GM19035 (cell line): ENCODE measurements around the gene ABCC10.
"Not testable (repeated sequence)": the region's sequence is repeated elsewhere in the genome, so short reads cannot be mapped to it uniquely, and the experiment has no call there.

Experiments
- ATAC-seq: cut with Tn5 transposase; IDR thresholded peaks from one replicate; pipeline ENCODE4 v1.9.1; 2021; ENCODE audit not compliant: unreplicated experiment

ABCC10 gene, protein sequence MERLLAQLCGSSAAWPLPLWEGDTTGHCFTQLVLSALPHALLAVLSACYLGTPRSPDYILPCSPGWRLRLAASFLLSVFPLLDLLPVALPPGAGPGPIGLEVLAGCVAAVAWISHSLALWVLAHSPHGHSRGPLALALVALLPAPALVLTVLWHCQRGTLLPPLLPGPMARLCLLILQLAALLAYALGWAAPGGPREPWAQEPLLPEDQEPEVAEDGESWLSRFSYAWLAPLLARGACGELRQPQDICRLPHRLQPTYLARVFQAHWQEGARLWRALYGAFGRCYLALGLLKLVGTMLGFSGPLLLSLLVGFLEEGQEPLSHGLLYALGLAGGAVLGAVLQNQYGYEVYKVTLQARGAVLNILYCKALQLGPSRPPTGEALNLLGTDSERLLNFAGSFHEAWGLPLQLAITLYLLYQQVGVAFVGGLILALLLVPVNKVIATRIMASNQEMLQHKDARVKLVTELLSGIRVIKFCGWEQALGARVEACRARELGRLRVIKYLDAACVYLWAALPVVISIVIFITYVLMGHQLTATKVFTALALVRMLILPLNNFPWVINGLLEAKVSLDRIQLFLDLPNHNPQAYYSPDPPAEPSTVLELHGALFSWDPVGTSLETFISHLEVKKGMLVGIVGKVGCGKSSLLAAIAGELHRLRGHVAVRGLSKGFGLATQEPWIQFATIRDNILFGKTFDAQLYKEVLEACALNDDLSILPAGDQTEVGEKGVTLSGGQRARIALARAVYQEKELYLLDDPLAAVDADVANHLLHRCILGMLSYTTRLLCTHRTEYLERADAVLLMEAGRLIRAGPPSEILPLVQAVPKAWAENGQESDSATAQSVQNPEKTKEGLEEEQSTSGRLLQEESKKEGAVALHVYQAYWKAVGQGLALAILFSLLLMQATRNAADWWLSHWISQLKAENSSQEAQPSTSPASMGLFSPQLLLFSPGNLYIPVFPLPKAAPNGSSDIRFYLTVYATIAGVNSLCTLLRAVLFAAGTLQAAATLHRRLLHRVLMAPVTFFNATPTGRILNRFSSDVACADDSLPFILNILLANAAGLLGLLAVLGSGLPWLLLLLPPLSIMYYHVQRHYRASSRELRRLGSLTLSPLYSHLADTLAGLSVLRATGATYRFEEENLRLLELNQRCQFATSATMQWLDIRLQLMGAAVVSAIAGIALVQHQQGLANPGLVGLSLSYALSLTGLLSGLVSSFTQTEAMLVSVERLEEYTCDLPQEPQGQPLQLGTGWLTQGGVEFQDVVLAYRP (N-terminal part only)

DNA sequence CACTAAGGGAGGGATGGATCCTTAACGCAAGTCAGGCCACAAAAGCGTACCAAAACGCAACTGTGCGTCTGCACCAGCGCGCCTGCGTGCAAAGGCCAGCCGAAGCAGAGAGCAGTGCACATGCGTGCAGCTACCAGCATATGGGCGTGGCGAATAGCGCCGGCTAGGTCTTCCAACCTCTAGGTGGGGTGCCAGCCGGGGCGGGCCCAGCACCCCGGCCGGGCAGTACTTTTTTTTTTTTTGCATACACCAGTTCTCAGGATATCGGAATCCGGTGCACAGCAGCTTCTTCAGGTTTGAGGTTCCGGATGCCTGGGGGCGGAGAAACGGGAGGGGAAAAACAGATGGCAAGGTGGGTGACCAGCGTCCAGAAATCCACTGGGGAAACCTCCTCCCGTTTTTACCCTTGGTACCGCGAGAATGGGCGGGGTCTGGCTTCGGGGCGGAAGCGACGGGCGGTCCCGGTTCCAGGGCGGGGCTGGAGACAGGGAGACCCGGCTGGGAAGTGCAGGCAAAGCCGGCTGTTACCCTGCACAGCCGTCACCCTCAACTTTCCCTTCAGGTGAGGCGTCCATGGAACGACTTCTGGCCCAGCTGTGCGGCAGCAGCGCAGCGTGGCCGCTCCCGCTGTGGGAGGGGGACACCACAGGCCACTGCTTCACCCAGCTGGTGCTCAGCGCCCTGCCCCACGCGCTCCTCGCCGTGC is at the start of gene ABCC10:
ABCC10 (plus strand) TSS at position 136 of the 706 bp plus-strand sequence; CDS start at position 574, 438 bp downstream.
- peak; percentile 92 for ATAC-seq

DNA sequence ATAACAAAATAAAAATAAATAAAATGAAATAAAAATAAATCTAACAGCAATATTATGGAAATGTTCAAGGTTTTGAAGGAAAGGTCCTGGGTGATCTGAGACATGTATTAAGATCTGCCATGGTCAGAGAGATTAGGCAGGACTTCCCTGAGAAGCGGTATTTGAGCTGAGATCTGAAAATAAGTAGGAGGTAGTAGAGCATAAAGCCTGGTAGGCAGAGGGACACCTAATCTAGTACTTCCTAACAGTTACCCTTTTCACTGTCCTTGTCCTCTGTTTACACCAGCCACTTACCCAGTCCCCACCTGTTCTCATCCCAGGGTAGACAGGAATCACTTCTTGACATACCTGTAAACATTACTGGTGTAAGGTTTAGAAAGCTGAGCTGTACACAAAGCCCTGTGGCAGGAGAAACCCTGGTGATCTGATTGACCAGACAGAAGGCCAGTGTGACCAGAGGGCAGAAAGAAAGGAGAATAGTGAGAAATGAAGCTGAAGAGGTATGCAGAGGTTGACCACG is 49.6 kb upstream of the ABCC10 start:
- ATAC-seq = no peak

DNA sequence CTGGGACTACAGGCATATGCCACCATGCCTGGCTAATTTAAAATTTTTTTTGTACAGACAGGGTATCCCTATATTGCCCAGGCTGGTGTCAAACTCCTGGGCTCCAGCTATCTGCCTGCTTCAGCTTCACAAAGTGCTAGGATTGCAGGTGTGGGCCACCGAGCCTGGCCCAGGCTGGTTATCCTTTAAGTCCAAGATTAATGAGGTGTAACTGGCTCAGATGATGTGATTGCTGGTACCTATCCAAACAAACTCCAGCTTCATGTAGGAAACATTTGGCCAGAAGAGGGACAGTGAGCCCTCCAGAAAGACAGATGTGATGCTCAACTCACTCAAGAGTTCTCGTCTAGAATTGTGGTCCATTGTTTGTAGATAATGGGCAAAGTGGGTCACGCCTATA is 48.7 kb upstream of the ABCC10 start:
- ATAC-seq = no peak

DNA sequence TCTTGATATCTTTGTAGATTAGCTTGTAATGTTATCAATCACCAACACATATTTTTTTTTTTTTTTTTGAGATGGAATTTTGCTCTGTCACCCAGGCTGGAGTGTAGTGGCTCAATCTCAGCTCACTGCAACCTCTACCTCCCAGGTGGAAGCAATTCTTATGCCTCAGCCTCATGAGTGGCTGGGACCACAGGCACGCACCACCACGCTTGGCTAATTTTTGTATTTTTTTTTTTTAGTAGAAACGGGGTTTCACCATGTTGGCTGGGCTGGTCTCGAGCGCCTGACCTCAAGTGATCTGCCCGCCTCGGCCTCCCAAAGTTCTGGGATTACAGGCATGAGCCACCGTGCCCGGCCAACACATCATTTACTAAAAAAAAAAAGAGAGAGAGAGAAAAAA is 46.5 kb upstream of the ABCC10 start:
- ATAC-seq = not testable (repeated sequence)

DNA sequence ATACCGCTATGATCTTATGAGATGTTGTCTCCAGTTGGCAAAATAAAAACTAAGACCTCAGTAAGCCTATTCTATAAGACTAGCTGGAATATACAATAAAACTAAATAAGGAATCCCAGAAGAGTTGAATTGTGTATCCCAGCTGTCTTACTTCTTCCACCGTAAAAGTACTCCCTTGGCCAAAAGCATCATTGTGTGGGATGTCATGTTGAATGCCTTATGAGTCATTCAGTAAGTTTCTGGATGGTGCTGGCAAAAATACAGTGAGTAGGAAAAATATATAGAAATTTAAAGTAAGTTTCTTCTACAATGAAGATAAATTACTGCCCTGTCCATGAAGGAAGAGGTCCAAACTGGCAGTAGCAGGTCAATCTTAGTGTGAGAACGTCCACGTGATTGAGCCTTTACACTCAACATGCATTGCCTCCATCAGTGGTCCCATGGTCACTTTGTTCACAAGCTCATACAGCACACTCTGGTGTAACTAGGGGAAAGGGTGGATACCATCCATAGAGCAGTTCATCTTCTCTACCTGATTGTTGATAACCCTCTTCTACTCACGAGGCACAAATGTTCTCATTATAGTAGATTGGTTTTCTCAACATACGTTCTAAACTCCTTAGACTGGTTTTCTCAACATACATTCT is 44.2 kb upstream of the ABCC10 start:
- no peak for ATAC-seq

DNA sequence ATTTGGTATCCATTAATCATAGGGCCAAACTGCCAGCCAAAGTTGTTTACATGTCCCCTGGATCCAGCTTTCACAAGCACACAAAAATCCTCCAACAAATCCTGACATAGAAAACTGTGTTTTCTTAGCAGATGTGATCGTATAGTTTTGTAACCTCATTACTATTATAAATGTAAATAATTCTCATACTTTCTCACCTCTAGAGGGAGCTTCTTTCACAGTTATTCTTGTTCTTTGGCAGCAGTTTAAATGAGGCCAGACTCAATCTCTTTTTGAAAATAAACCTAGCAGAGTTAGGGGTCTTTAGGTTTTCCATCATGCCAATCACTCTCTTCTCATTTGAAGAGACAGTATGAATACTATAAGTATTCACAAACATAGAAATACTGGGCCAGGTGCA is 40.8 kb upstream of the ABCC10 start:
- no peak for ATAC-seq

DNA sequence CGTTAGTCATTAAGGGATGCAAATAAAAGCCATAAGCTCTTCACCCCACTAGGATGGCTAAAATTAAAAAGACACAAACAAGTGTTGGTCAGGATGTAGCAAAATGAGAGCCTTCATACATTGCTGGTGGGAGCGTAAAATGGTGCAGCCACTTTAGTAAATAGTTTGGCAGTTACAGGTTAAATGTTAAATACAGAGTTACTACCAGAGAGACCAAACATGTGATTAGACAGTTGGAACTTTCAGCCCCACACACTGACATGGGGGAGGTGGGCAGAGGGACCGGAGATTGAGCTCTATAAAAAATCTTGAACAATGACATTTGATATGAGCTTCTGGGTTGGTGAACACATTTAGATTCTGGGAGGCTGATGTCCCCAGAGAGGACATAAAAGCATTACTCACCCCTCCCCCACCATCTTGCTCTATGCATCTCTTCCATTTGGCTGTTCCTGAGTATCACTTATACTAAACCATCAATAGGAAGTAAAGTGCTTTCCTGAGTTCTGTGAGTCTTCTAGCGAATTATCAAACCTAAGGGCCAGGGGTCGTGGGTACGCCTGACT is 37.5 kb upstream of the ABCC10 start:
- no peak for ATAC-seq

DNA sequence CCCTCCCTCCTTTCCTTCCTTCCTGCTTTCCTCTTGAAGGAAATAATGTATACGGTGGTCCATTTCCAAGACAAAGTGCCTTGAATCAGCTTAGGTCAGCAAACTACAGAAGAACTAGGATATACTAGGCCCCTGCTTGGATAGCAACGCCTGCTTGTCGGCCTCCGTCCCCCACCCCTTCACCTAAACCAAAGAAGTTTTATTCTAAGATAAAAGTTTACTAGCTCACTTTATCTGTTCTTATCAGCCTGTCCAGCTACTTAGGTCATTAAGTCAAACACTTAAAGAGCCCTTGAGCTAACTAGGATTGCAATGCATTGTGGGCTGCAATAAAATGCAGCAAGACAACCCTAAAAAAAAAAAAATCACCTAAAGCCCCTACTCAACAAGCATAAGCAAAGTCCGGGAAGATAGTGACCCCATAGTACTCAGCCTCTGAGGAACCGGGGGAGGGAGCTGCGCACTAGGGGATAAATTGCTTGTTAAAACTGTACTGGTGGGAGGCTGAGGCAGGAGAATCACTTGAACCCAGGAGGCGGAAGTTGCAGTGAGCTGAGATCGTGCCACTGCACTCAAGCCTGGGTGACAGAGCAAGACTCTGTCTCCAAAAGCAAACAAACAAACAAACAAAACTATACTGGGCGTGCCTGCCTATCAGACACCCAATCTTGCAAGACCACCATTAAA is 36.4 kb upstream of the ABCC10 start:
- not testable (repeated sequence) for ATAC-seq

DNA sequence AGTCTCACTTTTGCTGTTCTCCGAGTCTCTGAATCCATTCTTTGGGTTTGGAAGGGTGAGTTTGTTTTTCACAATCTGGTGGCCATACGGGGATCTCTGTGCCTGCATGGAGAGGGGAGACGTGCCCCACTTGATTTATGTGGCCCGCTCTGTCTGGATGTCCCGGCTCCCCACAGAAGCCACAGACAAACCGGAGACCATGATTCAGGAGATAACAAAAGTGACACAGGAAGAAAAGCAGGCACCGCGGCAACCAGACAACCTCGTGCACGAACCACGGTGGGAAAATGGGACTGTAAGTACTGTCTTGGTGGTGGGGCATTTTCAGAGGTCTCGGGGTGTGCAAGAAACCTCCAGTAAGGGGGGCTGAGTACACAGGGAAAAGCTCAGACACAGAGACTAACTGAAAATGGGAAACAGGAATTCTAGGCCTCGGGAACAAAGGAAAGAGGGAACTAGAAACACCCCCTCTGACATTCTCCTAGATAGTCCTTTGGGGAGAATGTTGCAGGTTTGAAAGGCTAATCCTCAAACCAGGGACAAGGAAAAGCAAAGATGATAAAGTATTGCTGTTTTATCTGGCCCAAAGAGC is 35.8 kb upstream of the ABCC10 start:
- no peak for ATAC-seq

DNA sequence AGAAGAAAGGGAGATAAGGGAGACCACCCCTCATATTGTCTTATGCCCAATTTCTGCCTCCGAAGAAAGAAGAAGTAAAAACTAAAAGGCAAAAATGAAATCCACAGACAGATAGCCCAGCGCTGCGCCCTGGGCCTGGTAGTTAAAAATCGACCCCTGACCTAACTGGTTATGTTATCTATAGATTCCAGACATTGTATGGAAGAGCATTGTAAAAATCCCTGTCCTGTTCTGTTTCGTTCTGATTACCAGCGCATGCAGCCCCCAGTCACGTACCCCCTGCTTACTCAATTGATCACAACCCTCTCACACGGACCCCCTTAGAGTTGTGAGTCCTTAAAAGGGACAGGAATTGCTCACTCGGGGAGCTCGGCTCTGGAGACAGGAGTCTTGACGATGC is 34.2 kb upstream of the ABCC10 start:
- ATAC-seq = not testable (repeated sequence)

DNA sequence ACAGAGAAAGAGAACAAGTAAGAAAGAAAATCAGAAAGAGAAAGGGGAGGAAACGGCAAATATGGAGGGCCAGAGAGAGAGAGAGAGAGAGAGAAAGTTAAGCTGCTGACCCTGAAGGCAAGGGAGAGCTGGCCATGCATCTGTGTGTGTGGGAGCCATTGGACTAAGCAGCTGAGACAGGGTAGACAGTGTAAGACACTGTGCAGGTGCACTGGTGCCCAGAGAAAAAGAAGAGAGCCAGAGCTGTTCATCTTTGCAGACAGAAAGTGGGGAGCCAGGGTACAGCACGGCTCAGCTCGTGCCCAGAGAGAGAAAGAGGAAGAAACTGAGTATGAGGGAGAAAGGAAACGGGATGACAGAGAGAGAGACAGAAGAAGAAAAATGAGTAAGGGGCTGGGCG is 33.7 kb upstream of the ABCC10 start:
- no peak for ATAC-seq

DNA sequence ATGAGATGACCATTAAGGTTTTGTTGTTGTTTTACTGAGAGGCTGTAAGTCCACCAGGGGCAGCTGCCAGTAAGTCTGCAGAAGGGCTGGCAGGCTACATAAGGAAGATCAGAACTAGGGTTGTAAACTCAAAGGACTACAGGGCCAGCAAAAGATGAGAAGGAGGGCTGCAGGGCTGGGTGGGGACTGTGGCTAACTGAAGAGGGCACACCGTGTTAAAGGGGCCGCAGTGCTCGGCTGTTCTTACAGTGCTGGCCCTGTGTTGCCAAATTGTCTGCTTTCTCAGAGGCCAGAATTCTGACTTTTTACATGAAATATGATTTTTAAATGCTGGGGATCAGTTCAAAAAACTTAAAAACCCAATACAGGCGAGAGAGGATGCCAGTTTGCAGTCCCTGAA is 32.4 kb upstream of the ABCC10 start:
- no peak for ATAC-seq

DNA sequence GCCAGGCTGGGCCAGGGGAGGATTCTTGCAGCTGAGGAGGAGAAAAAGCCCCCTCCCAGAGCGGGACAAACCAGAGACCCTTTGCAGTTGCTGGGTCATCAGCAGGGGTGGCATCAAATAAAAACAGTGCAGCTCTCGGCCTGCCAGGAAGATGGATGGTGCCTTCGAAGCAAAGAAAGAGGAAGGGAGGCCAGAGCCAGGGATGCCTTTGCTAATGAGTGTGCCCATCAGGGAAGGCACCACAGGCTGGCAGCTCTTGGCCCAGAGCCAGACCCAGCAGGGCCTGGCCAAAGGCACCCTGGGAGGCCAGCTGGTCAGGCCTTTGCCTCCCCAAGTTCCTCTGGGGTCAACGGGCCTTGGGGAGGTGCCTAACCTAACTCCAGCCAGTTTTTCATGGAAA is 31.6 kb upstream of the ABCC10 start:
- no peak for ATAC-seq

DNA sequence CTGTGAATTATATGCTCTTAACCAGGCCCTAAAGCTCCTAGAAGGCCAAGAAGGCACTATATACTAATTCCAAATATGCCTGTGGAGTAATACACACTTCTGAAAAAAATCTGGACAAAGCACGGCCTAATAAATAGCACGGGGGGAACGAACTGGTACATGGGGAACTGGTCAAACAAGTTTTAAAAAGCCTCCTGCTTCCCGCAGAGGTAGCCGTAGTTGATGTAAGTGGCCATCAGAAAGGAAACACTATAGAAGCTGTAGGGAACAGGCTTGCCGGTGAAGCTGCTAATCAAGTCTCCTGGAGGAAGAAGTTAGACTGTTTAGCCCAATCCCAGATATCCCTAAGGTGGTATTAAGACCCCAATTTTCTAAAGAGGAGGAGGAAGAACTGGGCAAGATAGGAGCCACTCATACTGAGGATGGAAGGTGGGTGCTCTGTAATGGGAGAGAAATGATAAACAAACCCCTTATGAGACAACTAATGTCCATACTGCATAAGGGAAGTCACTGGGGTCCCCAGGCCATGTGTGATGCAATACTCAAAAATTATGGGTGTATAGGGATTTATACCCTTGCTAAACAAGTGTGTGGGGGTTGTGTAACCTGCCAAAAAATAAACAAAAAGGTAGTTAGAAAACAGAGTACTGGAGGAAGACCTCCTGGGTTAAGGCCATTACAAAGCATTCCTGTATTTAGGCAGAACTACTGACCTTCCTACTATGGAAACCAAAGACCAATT is 30.8 kb upstream of the ABCC10 start:
- no peak for ATAC-seq

DNA sequence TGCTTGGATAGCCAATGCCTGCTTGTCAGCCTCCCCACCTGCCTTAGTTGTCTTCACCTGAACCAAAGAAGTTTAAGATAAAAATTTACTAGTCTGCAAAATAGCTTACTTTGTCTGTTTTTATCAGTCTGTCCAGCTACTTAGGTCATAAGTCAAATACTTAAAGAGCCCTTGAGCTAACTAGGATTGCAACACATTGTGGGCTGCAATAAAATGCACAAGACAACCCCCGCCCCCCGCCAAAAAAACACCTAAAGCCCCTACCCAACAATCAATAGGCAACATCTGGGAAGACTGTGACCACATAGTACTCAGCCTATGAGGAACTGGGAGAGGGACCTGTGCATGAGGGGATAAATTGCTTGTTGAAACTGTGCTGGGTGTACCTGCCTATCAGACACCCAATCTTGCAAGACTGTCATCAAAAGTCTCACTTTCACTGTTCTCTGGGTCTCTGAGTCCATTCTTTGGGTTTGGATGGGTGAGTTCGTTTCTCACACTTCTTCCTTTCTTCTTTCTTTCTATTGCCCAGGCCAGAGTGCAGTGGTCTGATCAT is 27.3 kb upstream of the ABCC10 start:
- no peak for ATAC-seq

DNA sequence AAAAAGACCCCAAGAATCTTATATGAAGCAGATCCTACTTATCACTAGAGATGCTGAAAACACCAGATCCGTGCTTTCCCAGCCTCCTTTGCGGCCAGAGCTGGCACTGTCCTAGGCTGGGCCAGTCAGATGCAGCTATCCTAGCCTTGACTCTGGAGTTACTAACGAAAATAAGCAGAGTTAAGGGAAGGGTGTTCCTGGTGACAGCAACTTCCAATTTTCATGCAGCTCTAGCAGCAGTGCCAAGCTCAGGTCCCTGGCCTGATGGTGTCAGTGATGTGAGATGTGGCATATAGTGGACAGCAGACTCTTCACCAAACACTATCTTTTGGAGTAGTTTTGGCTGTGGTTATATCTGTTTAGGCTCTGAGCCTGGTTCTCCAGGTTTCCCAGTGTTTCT is 25.6 kb upstream of the ABCC10 start:
- ATAC-seq = no peak

DNA sequence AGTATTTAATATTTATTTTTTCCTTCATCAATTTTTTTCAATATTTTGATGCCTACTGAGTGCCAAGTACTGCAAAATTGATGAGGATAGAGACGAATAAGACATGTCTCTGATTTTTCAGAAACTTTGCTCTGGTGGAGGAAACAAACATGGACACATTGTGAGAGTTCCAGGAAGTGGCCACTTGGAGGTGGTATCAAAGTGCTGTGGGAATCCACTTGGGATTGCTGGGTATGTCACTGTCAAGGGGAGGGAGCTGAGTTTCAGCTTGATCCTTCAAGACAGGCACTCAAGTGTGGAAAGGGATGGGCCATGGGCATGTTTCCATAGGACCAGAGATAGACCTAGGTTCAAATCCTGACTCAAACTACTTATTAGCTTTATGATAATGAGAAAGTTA is 24.5 kb upstream of the ABCC10 start:
- no peak for ATAC-seq

DNA sequence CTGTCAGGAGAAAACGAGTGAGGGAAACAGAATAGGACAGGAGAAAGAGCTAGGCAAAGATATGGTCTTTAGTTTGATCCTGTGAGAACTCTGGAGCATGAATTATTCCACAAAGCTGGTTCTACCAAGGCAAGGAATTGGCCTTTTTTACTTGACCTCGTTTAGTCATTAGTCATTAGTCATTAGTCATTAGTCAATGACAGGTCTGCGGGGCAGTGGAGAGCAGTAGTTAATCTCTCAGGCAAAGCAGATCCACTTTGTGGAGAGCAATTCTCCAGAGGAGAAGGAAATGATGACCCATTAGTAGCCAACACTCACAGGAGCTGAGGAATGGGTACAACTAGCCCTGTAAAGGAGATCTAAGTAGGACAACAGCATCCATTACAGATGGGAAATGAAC is 22.0 kb upstream of the ABCC10 start:
- ATAC-seq = no peak
